ENCODE results near the gene NAT14. TPM values are rescaled to one million over a fixed set of nuclear protein-coding genes. Genes with fewer than 3 reads are reported as not detected.

NAT14 gene
- polyA plus RNA-seq, 2 of the 4 experiments (the other 2 are of a cell fraction), result 16.8 to 50.3 TPM

- TF ChIP-seq SREBF2 (IDR thresholded peaks at IDR 0.05) (no peak), CBX2 (IDR thresholded peaks at IDR 0.05; ENCODE audit: borderline replicate concordance, low read depth) (no peak), HEYL (CRISPR knock-in tag; IDR thresholded peaks at IDR 0.05) (no peak), BHLHE40 (IDR thresholded peaks at IDR 0.05; ENCODE audit: low read depth, low read length) (no peak), RCOR1 (IDR thresholded peaks at IDR 0.05; ENCODE audit: low read depth, low read length) (no peak), ZFP36 (IDR thresholded peaks at IDR 0.05; ENCODE audit: borderline replicate concordance, partially characterized antibody) (no peak)
These were observed 24.9 kb upstream of the NAT14 start (continued) for GRCh38 chr19:55459950-55460657.

DNA sequence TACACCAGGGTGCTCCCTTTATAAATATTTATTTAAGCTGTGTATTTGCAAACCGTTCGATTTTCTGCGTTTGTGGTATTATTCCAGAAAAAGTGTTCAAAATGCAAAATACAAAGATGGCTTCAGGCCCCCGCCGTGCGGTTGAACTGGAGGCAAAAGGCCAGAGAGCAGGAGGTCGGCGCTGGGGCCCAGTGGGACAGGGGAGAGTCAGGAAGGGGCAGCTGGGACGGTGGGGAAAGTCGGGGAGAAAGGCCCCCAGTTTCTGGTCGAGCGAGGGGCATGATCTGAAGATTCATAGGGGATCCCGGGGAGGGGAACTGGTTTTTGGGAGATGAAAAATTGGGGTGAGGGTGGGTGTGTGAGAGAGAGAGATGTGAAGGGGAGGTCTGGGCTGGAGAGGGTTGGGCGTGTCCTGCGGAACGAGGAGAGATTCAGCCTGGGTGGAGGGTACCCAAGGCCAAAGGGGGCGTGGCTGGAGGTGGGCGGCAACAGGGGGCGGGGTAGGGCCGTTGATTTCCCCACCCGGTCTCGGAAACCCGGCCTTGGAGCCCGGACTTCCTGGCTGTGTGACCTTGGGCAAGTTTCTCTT lies 24.2 kb upstream of the NAT14 start:
- CTCF ChIA-PET, result interaction anchor here (0.9 to 5.6 kb wide), 5 partner anchors 17 to 320 kb away, joined by 3 to 35 read pairs (median 14); partner anchors contain the start of gene SHISA7
- peak in 1 of 2 experiments; percentile 58; a peak in 3 of 6 replicates for ATAC-seq
- POLR2A ChIA-PET, result no interaction called here

GRCh38 chr19:55461259-55461973 lies 23.6 kb upstream of the NAT14 start, which contains the start of gene ISOC2:
ISOC2 (minus strand) TSS chr19:55461642; CDS start chr19:55456486, 5,156 bp downstream.
- peak within 1 kb of the TSS; percentile 83 to 90 for H3K27ac ChIP-seq
- ATAC-seq, result peak; percentile 93 to 98
- H3K4me3 ChIP-seq, result peak within 1 kb of the TSS; percentile 85
- CTCF ChIA-PET, result interaction anchor here (0.5 to 5.6 kb wide), 3 partner anchors 24 to 310 kb away, joined by 3 to 35 read pairs (median 4); no protein-coding TSS in a partner anchor
- peak within 1 kb of the TSS; percentile 93 for H3K4me2 ChIP-seq
- no peaks in the 10 kb centered on the region for H3K9me3 ChIP-seq
- POLR2A ChIA-PET, result interaction anchor here (0.5 to 1.6 kb wide), 13 partner anchors 10 to 381 kb away, joined by 3 to 22 read pairs (median 4); partner anchors contain the start of genes DNAAF3, FIZ1, KMT5C and NAT14
- FAIRE-seq, result peak; percentile 99
- 1% methylated on average over 45 of the region's 54 CpGs for WGBS (ENCODE audit: missing lambda C conversion rate)
- DNase-seq (ENCODE audit: low read depth in 1 of 2, low spot score in 1 of 2), result peak; percentile 100
- H3K4me1 ChIP-seq, result peaks cover 14% of the 10 kb centered on the region; the same call in 2 of the 3 replicates
- peak; percentile 50; the same call in 1 of the 2 replicates for TF ChIP-seq CHD4 (IDR thresholded peaks at IDR 0.05; ENCODE audit: borderline replicate concordance)
- TF ChIP-seq, protein P1, sequence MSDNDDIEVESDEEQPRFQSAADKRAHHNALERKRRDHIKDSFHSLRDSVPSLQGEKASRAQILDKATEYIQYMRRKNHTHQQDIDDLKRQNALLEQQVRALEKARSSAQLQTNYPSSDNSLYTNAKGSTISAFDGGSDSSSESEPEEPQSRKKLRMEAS (IDR thresholded peaks at IDR 0.05), result peak; percentile 98
- TF ChIP-seq POLR2AphosphoS2 (conservative IDR thresholded peaks at IDR 0.05; ENCODE audit: low read length), result no peak
- peak; percentile 83; the same call in 1 of the 2 replicates for TF ChIP-seq KDM1A (IDR thresholded peaks at IDR 0.05; ENCODE audit: low read depth)
- TF ChIP-seq MYC (IDR thresholded peaks at IDR 0.05; ENCODE audit: borderline replicate concordance, low read length), result peak; percentile 83
- TF ChIP-seq POLR2A (IDR thresholded peaks at IDR 0.05; ENCODE audit: low read length), result peak; percentile 77
- peak; percentile 96 for TF ChIP-seq PBX3 (IDR thresholded peaks at IDR 0.05)
- no peak for TF ChIP-seq EHMT2 (IDR thresholded peaks at IDR 0.05; ENCODE audit: low read depth)
- TF ChIP-seq MAFK (IDR thresholded peaks at IDR 0.05; ENCODE audit: partially characterized antibody), result peak; percentile 90
- TF ChIP-seq FOXS1 (CRISPR knock-in tag; IDR thresholded peaks at IDR 0.05), result no peak
- peak; percentile 80 for TF ChIP-seq E2F6 (IDR thresholded peaks at IDR 0.05; ENCODE audit: borderline replicate concordance, low read depth)
- peak; percentile 95; the same call in 1 of the 2 replicates for TF ChIP-seq ESRRA (IDR thresholded peaks at IDR 0.05; ENCODE audit: borderline replicate concordance, low read length)
- TF ChIP-seq TP53 (CRISPR knock-in tag; IDR thresholded peaks at IDR 0.05), result no peak

More for the DNA sequence above, 24.2 kb upstream of the NAT14 start:
- H3K4me1 ChIP-seq, result peaks cover 14% of the 10 kb centered on the region; the same call in 2 of the 3 replicates
- TF ChIP-seq POLR2A (IDR thresholded peaks at IDR 0.05; ENCODE audit: low read length) (no peak), HMGXB4 (CRISPR knock-in tag; IDR thresholded peaks at IDR 0.05; ENCODE audit: borderline replicate concordance) (no peak), ZNF302 (CRISPR knock-in tag; IDR thresholded peaks at IDR 0.05) (no peak), ZSCAN20 (CRISPR knock-in tag; IDR thresholded peaks at IDR 0.05) (no peak), NFE2L2 (conservative IDR thresholded peaks at IDR 0.05; ENCODE audit: low read length) (no peak), ESRRA (IDR thresholded peaks at IDR 0.05; ENCODE audit: borderline replicate concordance, low read length) (no peak), FOSB (CRISPR knock-in tag; IDR thresholded peaks at IDR 0.05) (no peak), MYC (IDR thresholded peaks at IDR 0.05; ENCODE audit: borderline replicate concordance, low read length) (no peak), NPAS2 (CRISPR knock-in tag; IDR thresholded peaks at IDR 0.05; ENCODE audit: borderline replicate concordance) (no peak), TFCP2L1 (CRISPR knock-in tag; IDR thresholded peaks at IDR 0.05) (no peak), CHD2 (IDR thresholded peaks at IDR 0.05; ENCODE audit: low read length, partially characterized antibody) (no peak), E2F6 (IDR thresholded peaks at IDR 0.05; ENCODE audit: borderline replicate concordance, low read depth) (no peak)
- FAIRE-seq (no peak), DNase-seq (ENCODE audit: low read depth in 1 of 2, low spot score in 1 of 2) (peak; percentile 64 to 75)
- H3K4me2 ChIP-seq, result peak overlapping the region; percentile 92
- no peaks in the 10 kb centered on the region for H3K9me3 ChIP-seq
- H3K4me3 ChIP-seq, result peak overlapping the region; percentile 85
- H3K27ac ChIP-seq, result peak overlapping the region; percentile 83 to 90
- WGBS (ENCODE audit: missing lambda C conversion rate), result 33% methylated on average over 21 of the region's 24 CpGs
